GM19395 (cell line): Measurements from ENCODE around the gene RUNX2.

Experiments used
- ATAC-seq: cut with Tn5 transposase; IDR thresholded peaks from one replicate; pipeline ENCODE4 v1.9.1; 2021; ENCODE audit warnings: mild to moderate bottlenecking, moderate library complexity; ENCODE audit not compliant: unreplicated experiment

The RUNX2 gene

GRCh38 chr6:45479834-45480751 is 152.0 kb downstream of the RUNX2 start:
- peak; percentile 97 for ATAC-seq

GRCh38 chr6:45480752-45481415 is 152.8 kb downstream of the RUNX2 start:
- no peak for ATAC-seq

GRCh38 chr6:45483021-45483420 is 154.9 kb downstream of the RUNX2 start:
- ATAC-seq: no peak

- ATAC-seq: no peak
Measured at GRCh38 chr6:45483501-45483900, 155.4 kb downstream of the RUNX2 start.

GRCh38 chr6:45486736-45487135 is 158.6 kb downstream of the RUNX2 start:
- no peak for ATAC-seq

GRCh38 chr6:45487645-45488044 is 159.5 kb downstream of the RUNX2 start:
- no peak for ATAC-seq

GRCh38 chr6:45488269-45488668 is 160.1 kb downstream of the RUNX2 start:
- no peak for ATAC-seq

- ATAC-seq: no peak
Measured at GRCh38 chr6:45488889-45489288, 160.8 kb downstream of the RUNX2 start.

GRCh38 chr6:45491048-45491735 is 163.1 kb downstream of the RUNX2 start:
- ATAC-seq: no peak

GRCh38 chr6:45491874-45492273 is 163.7 kb downstream of the RUNX2 start:
- no peak for ATAC-seq

- ATAC-seq: no peak
Measured at GRCh38 chr6:45493761-45494160, 165.6 kb downstream of the RUNX2 start.

- ATAC-seq: no peak
Measured at GRCh38 chr6:45494416-45495135, 166.4 kb downstream of the RUNX2 start.

- no peak for ATAC-seq
Measured at GRCh38 chr6:45495429-45496084, 167.4 kb downstream of the RUNX2 start.

GRCh38 chr6:45496085-45496433 is 167.9 kb downstream of the RUNX2 start:
- no peak for ATAC-seq

GRCh38 chr6:45498591-45498990 is 170.5 kb downstream of the RUNX2 start:
- ATAC-seq: no peak

GRCh38 chr6:45500924-45501816 is 173.0 kb downstream of the RUNX2 start:
- no peak for ATAC-seq

GRCh38 chr6:45502456-45502855 is 174.3 kb downstream of the RUNX2 start:
- no peak for ATAC-seq

- ATAC-seq: no peak
Measured at GRCh38 chr6:45504947-45505346, 176.8 kb downstream of the RUNX2 start.

- ATAC-seq: no peak
Measured at GRCh38 chr6:45505470-45505869, 177.3 kb downstream of the RUNX2 start.

- ATAC-seq: no peak
Measured at GRCh38 chr6:45507186-45507585, 179.1 kb downstream of the RUNX2 start.
